Upper lobe of left lung (tissue), 4 donors: ENCODE results near the gene SUPT5H.

Source experiments
- CTCF ChIP-seq, 6 experiments: fragments of 450-650 bp in 4 of 6; fragments of 200-600 bp in 2 of 6; sonication (generic) in 2 of 6; IDR thresholded peaks; one replicate each; pipeline ENCODE4 v1.5.1; 2016 to 2019; ENCODE audit warnings: antibody characterized with exemption in 6 of 6
- EP300 ChIP-seq, 4 donors: sonication (generic); formaldehyde crosslinking; IDR thresholded peaks; one replicate each; pipeline ENCODE4 v1.5.1; 2017; ENCODE audit warnings: antibody characterized with exemption in 4 of 4, control low read depth in 2 of 4
- POLR2A ChIP-seq, 4 donors: fragments of 450-650 bp; IDR thresholded peaks; one replicate each; pipeline ENCODE4 v1.5.1; 2016 to 2017; ENCODE audit warnings: antibody characterized with exemption in 4 of 4, mild to moderate bottlenecking in 2 of 4
- POLR2AphosphoS5 ChIP-seq, 2 donors: sonication (generic); formaldehyde crosslinking; IDR thresholded peaks; one replicate each; pipeline ENCODE4 v1.5.1; 2017; ENCODE audit warnings: antibody characterized with exemption in 2 of 2

- TF ChIP-seq CTCF (IDR thresholded peaks at IDR 0.05) (no peak), POLR2A (IDR thresholded peaks at IDR 0.05) (no peak), POLR2AphosphoS5 (IDR thresholded peaks at IDR 0.05) (no peak), EP300 (IDR thresholded peaks at IDR 0.05) (no peak)
Observed at GRCh38 chr19:39518975-39519374, 73.6 kb downstream of the SUPT5H start.
